Suprapubic skin (tissue), 4 donors: ENCODE measurements around the gene FBXL22.

Experiments used
- POLR2A ChIP-seq, 2 donors: fragments of 450-650 bp; IDR thresholded peaks; one replicate each; pipeline ENCODE4 v1.6.1; 2017; ENCODE audit warnings: antibody characterized with exemption in 2 of 2, mild to moderate bottlenecking in 2 of 2, moderate library complexity in 2 of 2
- POLR2AphosphoS5 ChIP-seq, 3 donors: sonication (generic); formaldehyde crosslinking; IDR thresholded peaks; one replicate each; pipeline ENCODE4 v1.6.1; 2017; ENCODE audit warnings: antibody characterized with exemption in 3 of 3
- TF ChIP-seq, protein P1 (sequence below), 2 donors: fragments of 200-600 bp in 1 of 2; fragments of 450-650 bp in 1 of 2; sonication (generic) in 1 of 2; IDR thresholded peaks; one replicate each; pipeline ENCODE4 v1.5.1; 2016 to 2019; ENCODE audit warnings: antibody characterized with exemption in 2 of 2, mild to moderate bottlenecking in 1 of 2, moderate library complexity in 1 of 2

DNA sequence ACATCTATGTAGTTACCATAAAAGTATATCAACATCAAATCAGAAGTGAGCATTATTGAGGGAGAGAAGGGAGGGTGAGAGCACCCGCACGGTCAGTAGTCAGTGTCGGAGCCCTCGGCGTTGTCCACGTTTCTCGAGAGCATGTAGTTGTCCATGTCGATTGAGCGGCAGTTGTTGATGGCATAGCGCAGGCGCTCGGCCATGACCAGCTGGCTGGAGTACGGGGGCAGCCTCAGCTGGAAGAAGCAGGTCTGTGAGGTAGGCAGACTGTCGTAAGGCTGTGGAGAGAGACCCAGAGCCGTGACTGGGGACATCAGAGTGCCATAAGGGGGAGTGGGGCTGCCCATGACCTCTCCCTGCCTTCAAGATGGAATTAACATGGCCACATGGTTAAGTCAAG lies 11.8 kb downstream of the FBXL22 start:
- TF ChIP-seq, protein P1, sequence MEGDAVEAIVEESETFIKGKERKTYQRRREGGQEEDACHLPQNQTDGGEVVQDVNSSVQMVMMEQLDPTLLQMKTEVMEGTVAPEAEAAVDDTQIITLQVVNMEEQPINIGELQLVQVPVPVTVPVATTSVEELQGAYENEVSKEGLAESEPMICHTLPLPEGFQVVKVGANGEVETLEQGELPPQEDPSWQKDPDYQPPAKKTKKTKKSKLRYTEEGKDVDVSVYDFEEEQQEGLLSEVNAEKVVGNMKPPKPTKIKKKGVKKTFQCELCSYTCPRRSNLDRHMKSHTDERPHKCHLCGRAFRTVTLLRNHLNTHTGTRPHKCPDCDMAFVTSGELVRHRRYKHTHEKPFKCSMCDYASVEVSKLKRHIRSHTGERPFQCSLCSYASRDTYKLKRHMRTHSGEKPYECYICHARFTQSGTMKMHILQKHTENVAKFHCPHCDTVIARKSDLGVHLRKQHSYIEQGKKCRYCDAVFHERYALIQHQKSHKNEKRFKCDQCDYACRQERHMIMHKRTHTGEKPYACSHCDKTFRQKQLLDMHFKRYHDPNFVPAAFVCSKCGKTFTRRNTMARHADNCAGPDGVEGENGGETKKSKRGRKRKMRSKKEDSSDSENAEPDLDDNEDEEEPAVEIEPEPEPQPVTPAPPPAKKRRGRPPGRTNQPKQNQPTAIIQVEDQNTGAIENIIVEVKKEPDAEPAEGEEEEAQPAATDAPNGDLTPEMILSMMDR (IDR thresholded peaks at IDR 0.05), result no peak
- TF ChIP-seq POLR2A (IDR thresholded peaks at IDR 0.05), result no peak
- TF ChIP-seq POLR2AphosphoS5 (IDR thresholded peaks at IDR 0.05), result no peak
